HEK293T (cell line): ENCODE results near the gene HS6ST2.

ENCODE experiments used
- BHLHE40 ChIP-seq: fragments of 450-650 bp; IDR thresholded peaks from 2 replicates; pipeline ENCODE4 v1.6.1; 2016; ENCODE audit warnings: mild to moderate bottlenecking, moderate library complexity, borderline replicate concordance
- HDGF ChIP-seq: fragments of 450-650 bp; IDR thresholded peaks from 2 replicates; pipeline ENCODE4 v1.6.1; 2017; ENCODE audit warnings: antibody characterized with exemption, borderline replicate concordance

DNA sequence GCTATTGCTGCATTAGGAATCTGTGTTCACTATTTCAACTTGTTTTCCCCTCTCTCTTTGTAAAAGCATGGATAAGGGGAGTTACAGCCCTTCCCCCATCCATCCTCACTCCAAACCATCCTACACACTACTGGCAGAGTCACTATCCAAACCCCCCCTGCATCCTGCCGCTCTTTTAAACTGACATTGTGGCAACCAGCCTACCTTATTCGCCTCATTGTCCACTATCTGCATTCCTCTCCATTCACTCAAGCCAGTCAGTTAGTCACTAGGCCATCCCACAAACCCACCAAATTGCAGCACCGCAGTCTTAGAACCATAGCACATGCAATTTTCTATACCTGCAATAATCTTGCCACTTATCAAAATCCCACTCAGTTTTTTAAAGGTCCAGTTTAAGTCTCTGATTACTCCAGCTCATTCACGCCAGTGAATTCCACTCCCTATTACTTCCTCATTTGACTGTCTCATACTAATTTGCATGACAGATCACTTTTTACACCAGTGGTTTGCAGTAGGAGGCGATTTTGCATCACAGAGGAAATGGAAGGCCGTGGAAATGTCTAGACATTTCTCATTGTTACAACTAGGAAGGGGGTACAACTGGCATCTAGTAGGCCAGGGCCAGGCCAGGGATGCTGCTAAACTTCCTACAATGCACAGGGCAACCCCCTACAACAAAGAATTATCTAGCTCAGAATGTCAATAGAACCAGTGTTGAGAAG is 181.8 kb downstream of the HS6ST2 start:
- TF ChIP-seq HDGF (no peak), BHLHE40 (no peak)
